GM18520 (cell line): ENCODE data around the gene PATE2.

Experiments used
- ATAC-seq: cut with Tn5 transposase; IDR thresholded peaks from one replicate; pipeline ENCODE4 v1.9.1; 2021; ENCODE audit not compliant: unreplicated experiment

The PATE2 gene

DNA sequence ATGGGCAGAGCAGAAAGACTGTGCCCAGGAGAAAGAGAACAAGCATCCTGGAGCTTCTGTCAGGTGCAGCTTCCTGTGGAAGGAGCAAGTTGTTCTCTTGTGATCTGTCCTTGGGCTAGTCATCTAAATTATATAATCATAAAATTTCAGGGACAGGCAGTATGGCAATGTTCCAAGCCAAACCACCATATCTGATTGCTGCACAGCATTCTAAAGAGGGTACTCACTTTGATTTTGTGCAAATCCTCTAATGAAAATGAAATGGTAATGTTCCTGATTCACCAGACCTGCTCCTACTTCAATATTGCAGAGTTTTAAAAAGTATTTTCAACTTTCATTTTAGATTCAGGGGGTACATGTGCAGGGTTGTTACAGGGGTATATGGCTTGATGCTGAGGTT is at the start of gene PATE2:
Gene PATE2 (minus strand): TSS at position 101 of the 400 bp plus-strand sequence. CDS start 55 bp downstream, at position 46.
- ATAC-seq = no peak

DNA sequence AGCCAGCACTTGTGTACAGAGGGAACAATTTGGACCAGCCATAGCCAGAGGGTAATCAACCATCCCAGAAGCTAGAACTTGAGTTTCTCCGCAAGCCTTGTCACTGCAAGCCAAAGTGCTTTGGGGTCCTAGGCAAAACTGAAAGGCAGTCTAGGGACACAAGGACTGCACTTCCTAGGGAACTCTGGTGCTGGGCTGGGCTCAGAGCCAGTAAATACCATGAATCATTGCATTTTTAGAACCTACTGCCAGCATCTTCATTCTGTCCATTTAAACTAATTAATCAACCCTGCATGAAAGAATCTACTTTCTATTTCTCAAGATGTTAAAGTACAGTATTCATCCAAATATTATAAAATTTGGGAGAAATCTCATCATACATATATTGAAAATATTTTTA is 29.3 kb upstream of the PATE2 start:
- no peak for ATAC-seq

DNA sequence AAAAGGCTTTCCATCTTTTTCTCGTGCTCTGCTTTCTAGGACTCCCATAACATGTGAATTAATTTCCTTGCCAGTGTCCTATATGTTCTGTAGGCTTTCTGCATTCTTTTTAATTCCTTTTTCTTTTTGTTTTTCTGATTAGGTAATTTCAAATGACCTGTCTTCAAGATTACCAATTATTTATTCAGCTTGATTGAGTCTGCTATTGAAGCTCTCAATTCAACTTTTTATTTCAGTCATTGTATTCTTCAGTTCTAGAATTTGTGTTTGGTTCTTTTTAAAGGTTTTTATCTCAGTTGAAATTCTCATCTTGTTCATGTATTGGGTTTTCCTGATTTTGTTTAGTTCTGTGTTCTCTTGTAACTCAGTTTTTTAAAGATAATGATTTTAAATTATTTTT is 23.8 kb upstream of the PATE2 start:
- ATAC-seq = no peak

DNA sequence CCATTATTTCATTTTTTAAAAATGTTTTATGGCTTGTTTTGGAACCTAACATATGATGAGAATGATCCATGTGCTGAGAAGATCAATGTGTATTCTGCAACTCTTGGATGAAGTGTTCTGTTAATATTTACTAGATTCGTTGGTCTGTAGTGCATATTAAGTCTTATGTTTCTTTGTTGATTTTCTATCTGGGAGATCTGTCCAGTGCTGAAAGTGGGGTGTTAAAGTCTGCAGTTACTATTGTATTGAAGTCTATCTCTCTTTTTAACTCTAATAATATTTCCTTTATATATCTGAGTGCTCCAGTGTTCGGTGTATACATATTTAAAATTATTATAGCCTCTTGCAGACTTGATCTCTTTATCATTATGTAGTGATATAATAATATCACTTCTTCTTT is 21.2 kb upstream of the PATE2 start:
- no peak for ATAC-seq

DNA sequence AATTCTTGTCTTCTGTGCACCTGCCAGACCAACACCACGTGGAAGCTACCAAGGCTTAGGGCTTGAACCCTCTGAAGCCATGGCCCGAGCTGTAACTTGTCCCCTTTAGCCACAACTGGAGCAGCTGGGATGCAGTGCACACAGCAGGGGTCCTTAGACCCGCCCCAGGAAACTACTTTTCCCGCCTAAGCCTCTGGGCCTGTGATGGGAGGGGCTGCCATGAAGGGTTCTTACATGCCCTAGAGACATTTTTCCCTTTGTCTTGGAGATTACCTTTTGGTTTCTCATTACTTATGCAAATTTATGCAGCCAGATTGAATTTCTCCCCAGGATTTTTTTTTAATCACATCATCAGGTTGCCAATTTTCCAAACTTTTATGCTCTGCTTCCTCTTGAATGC is 19.0 kb upstream of the PATE2 start:
- no peak for ATAC-seq

DNA sequence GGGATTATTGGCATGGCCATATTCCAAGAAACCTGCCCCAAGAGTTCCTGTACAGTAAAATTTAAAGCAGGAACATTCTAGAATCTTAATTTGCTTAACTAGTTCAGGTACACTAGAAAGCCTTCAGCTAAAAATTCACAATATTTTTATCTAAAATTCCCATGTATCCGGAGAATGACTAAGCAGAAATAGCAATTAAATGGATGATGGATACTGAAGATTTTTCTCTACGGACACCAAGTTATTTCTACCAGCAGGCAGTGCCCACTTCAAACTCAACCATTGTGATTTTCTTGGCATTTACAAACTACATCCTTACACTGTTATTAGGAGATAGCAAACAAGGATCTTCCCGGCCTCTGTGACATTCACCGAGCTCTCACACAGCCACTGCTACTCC is 12.2 kb upstream of the PATE2 start:
- no peak for ATAC-seq

DNA sequence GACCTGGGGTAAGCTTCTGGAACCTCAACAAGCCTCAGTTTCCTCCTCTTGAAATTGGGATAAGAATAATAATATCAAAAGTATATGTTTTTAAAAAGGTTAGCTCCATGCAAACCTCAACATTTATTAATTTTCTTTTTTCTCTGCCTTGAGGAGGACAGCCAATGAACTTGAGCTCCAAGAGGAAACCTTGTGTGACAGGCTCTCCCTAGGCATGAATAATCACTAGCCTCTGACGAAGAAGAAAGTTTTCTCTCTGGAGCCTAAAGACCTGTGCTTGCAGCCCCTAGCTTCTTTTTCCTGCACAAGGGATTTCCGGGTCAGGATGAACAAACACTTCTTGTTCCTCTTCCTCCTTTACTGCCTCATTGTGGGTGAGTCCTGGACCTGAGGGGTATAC is 9.2 kb upstream of the PATE2 start, which contains the start of gene PATE3:
Gene PATE3 (plus strand): TSS at position 301 of the 400 bp plus-strand sequence. CDS start 25 bp downstream, at position 326.
- ATAC-seq = no peak

DNA sequence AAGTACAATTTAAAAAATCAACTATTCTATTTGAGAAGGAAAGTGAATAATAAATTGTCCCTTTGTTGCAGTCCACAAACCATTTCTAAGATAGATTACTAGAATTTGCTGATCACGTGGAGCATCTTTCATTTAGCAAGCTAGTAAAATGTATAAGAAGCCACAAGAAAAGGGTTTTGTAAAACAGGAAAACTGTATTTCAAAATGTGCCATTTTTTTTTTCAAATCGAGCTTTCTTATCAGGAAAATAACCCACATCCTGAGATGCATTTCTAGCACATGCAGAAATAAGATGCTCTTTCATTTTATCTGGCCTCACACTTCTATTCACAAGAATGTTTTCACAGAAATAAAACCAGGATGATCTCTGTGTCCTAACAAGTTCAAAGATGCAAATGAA is 6.0 kb upstream of the PATE2 start:
- no peak for ATAC-seq

DNA sequence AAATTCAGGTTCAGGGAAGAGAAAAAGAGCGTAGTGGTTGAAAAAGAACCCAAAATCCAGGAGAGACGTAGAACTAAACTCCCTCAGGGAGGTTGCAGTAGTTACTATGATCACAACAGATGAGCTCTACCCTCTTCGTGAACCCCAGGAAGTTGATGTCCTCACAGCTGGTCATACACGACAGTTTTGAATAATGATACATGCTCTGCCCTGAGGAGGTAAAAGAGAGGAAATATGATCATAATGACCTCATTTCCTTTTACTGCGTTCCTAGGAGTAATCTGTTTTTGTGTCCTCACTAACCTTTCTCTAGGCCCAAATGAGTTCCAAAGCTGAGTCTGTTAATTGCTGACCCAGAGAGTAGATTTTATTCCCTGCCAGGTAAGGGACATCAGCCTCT is 1.3 kb downstream of the PATE2 start:
- no peak for ATAC-seq

DNA sequence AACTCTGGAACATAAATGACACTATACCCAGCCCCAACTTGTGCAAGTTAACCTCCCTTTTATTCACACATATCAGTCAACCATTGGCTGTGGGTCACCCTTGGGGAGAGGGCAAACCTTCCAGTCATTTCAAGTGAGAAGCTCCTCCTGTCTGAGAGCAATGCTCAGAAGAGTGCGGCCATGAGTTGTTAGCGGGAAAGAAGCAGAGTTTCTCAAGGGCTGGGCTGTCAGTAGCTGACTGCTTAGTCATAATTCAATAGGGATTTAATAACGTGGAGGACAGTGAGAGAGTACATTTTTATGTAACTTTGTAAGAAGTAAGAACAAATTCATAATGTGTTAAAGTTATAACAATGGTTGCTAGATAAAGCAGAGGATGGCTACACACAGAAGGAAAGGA is 5.1 kb downstream of the PATE2 start:
- ATAC-seq = no peak

DNA sequence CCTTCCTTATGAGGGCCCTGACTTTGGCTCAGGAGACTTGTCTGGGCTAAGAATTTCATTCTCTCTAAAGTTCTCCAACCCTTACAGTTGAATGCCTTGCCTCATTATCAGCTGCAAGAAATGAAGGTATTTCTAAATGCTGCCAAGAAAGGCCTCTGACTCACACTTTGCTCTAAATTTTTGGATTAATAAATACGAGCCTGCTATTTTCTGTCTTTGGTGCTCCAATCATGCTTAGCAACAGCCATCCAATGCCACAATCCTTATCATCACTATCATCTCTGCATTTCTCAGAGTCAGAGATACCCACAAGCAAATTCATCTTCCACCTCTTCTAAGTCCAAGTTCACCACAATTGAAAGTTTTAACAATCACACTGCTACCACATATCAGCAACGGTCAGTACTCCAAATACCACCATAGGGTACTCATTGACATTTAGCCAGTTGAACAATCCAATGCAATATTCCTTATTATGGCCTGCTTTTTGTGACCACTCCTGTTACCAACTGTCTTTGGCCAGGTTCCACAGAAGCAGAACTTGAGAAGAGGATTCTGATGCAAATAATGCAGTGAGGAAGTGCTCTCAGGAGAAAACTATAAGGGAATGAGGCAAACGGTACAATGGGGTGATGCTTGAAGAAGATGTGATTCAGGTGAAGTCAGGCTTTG is 5.7 kb downstream of the PATE2 start:
- ATAC-seq = no peak

DNA sequence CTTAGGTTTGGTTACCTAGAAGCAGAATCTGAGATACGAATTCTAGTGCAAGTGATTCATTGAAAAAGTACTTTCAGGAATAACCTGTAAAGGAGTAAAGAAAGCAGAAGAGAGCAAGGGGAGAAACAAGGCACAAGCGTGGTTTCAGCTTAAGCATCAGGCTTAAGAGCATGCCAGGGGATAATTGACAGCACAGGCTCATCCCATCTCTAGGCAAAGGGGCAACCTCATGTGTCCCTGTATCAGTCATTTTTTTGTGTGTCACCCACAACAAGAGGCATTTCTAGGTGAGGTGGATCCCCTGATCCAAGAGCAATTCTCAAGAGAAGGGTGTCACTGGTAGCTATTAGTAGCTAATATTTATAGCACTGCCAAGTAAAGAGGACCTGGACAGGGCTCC is 8.0 kb downstream of the PATE2 start:
- no peak for ATAC-seq

DNA sequence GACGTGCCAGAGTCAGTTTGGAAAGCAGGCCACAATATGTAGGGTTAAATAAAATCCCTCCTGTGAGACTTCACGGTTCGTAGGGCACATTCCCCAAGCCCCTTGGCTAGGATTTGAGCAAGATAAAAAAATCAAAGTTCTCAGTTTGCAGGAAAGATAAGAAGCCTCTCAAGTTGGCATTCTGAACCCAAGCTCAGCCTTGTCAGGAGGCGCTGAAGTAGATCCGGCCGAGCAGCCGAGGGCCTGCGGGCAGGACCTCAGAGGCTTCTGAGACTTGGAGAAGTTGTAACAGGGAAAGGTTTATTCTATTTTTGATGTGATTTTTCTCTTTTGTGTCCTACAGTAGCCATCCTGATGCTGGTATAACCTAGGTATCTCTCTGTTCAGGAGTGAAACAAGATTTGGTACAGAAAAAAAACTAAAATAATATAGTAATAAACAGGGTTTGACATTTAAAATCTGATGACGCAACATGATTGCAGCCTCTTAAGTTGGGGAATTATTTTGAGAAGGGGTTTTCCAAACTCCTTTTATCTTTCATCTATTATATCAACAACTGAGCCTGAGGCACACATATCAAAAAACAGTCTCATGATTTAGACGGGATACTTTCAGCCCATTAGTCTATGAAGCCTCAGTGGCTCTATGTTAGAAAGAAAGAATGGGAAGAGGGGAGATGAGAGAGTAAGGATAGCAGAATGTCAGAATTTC is 10.1 kb downstream of the PATE2 start:
- no peak for ATAC-seq

DNA sequence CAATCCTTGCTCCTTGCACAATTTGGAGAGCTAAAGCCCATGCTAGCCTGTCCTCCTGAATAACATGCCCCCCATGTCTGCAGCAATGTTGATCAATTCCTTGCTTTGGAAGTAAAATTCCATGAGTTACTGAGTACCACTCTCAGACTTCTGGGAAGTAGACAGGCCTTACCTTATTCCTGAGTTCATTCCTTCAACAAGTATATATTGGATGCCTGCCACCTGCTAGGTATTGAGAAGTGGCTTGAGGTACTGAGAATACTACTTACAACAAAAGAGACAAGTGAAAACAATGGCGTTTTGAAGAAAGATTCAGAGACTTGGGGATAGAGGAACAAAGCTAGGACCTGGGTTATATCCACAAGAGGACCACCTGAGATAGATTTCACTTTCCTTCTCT is 12.4 kb downstream of the PATE2 start:
- ATAC-seq = no peak

DNA sequence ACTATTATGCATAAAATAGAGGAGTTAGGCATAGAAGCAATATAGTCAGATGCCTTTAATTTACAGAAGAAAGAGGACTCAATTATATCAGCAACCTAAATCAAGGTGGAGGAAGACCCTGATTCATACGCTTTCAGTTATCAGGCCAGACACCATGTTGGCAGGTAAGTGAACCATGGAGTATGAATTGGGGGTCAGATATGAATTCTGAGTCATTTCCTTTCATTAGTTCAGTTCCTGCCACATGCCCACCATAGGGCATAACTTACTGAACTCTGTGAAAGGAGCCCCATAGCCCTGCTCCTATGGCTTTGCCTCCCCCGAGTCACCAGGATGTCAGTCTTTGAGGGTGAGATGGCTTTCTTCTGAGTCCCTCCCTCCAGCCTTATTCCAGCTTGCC is 15.1 kb downstream of the PATE2 start:
- ATAC-seq = no peak

DNA sequence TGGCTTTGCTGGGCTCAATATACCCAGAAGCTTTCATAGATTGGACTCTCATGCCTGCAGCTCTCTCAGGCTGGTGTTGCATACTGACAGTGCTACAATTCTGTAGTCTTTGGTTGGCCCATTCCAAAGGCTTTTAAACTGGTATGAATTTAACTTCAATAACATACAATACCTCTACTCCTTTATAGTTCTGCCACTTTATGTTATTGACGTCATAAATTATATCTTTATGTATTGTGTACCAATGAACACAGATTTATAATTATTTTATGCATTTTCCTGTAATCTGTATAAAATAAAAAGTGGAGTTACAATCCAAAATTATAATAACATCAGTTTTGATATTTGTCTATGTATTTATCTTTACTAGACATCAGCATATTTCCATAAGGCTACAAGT is 16.2 kb downstream of the PATE2 start:
- ATAC-seq = no peak

DNA sequence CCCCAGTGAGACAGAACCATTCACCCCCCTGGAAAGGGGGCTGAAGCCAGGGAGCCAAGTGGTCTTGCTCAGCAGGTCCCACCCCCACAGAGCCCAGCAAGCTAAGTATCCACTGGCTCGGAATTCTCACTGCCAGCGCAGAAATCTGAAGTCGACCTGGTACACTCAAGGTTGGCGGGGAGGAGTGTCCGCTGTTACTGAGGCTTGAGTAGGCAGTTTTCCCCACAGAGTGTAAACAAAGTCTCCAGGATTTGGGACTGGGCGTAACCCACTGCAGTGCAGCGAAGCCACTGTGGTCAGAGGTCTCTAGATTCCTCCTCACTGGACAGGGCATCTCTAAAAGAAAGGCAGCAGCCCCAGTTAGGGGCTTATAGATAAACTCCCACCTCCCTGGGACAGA is 22.6 kb downstream of the PATE2 start:
- no peak for ATAC-seq

DNA sequence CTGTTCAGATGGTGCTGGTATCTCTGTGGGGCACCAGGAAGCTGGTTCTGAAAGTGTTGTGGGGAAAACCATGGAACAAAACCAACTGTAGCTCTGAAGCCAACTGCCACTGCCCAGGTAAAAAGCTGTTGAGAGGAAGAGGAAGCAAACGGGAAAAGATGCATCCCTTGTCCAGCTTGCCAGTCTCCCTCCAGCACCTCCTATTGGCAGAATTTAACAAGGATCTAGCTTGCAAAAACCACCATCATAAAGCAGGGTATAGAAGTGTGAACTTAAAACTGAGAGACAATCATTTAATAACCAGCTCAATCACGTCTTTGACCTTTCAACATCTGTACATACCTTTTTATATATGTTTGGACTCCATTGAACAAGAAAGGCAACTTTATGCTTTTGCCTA is 28.0 kb downstream of the PATE2 start:
- no peak for ATAC-seq

DNA sequence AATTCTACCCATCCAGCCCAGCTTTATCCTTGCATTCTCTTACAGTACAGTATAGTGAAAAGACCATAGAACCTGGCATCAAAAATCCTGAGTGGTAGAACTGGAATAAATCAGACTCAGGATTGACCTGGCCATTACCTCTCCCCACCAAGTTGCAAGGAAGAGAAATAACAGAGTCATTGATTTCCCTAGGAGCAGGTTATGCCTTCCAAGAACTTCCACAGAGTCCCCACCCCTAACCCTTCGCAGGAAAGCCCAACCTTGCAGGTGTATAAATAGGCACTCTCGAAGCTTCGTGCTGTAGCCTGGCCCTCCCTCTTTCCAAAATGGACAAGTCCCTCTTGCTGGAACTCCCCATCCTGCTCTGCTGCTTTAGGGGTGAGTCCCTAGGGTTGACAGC is 32.6 kb downstream of the PATE2 start, which contains the start of gene PATE1:
Gene PATE1 (plus strand): TSS at position 301 of the 400 bp plus-strand sequence. CDS start 26 bp downstream, at position 327.
- ATAC-seq = no peak

DNA sequence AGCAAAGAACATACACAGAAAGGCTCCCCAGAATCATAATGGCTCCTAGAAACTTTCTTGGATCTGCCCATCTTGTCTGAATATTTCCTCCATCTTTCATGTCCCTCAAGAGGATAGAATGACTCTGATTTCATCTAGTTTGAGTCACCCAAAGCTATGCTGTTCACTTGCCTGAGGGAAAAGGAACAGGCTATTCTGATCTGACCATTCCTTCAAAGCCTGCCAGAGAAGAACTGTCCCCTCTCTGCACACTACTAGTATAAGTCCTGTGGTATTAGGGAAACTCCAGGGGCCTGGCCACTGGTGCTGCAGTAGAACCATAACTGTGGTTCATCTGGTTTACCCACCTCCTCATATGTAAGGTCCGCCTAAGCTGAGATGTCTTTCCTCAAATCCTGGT is 34.9 kb downstream of the PATE2 start:
- ATAC-seq = no peak

DNA sequence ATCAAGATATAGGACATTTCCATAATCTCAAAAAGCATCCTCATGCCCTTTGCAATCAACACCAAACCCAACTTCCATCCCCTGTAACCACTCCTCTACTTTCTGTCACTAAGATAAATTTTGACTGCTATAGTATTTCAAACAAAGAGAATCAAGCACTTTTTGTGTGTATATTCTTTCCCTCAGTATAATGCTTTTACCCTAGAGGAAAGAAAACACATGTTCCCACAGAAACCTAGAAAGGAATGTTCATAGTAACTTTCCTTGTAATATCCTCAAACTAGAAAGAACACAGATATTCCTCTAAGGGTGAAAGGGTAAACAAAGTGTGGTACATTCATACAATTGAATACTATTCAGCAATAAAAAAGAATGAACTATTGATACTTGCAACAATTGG is 38.0 kb downstream of the PATE2 start:
- ATAC-seq = no peak

DNA sequence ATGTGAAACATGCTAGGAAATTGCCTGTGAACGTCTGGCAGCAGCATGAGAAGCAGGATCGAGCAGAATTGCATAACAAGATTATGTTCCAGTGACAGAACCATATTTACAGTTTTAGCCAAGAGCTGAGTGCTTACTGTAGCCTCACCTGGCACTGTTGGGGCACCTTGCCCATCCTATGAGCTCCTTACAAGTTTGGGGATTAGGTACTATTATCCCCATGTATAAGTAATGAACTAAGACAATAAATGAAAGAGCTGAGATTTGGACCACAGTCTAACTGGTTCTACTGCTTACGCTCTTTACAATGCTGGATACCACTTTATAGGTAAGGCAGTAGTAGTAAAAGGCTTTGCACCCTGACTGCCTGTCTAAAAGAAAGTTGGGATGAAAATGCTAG is 49.7 kb downstream of the PATE2 start:
- no peak for ATAC-seq
